Panc1 (cell line): ENCODE data around the gene TAF6. TPM values are rescaled to one million over a fixed set of nuclear protein-coding genes. Genes with fewer than 3 reads are reported as not detected.
A peak's percentile ranks its signal among the peaks of the same experiment; 100 is the strongest.

Source experiments
- ATAC-seq: fragments of 200-7000 bp; cut with Tn5 transposase; 2 replicates; pipeline ENCODE4 v1.9.1; 2020; ENCODE audit warnings: mild to moderate bottlenecking, moderate library complexity
- BruUV-seq: library from RNA; stranded (reverse); fragments of 400-500 nt; replicated peaks from 2 replicates; lab custom pipeline; 2021; lab: Mats Ljungman, UMichigan
- CTCF ChIA-PET: fragments of 300-600 bp; sonication (Branson Sonifier 250); formaldehyde crosslinking; loops from one replicate; lab custom pipeline; 2022; ENCODE audit warnings: antibody characterized with exemption; lab: Charles Lee
- POLR2A ChIA-PET: fragments of 300-600 bp; sonication (Branson Sonifier 250); formaldehyde crosslinking; loops from one replicate; lab custom pipeline; 2022; ENCODE audit warnings: antibody characterized with exemption; lab: Charles Lee
- DNase-seq: peaks from one replicate; pipeline ENCODE4 v3.0.0-alpha.2; 2010; ENCODE audit warnings: low read depth, low spot score
- H3K27ac ChIP-seq: 2 replicates; pipeline ENCODE4 v1.5.1; 2011; ENCODE audit warnings: mild to moderate bottlenecking, low read length, inconsistent platforms
- H3K27me3 ChIP-seq: fragments of 200-500 bp; sonication (Bioruptor generic); 2 replicates; pipeline ENCODE4 v1.6.0; 2014; ENCODE audit warnings: low read length, inconsistent platforms; ENCODE audit not compliant: control insufficient read depth, insufficient read depth
- H3K36me3 ChIP-seq: fragments of 200-500 bp; sonication (Bioruptor generic); 2 replicates; pipeline ENCODE4 v1.5.1; 2014; ENCODE audit warnings: inconsistent platforms, mild to moderate bottlenecking, low read length, moderate library complexity; ENCODE audit not compliant: control insufficient read depth, insufficient read depth
- H3K4me1 ChIP-seq: 2 replicates; pipeline ENCODE4 v1.5.1; 2011; ENCODE audit warnings: inconsistent platforms, mild to moderate bottlenecking, low read length, moderate library complexity; ENCODE audit not compliant: control insufficient read depth, insufficient read depth
- H3K4me3 ChIP-seq, 2 experiments: 2 replicates each; pipeline ENCODE4 v1.5.1; 2011 to 2012; ENCODE audit warnings: low read depth in 2 of 2, low read length in 2 of 2, mild to moderate bottlenecking in 2 of 2, inconsistent platforms in 1 of 2, moderate library complexity in 1 of 2
- H3K9me3 ChIP-seq: fragments of 200-500 bp; sonication (Bioruptor generic); 2 replicates; pipeline ENCODE4 v1.5.1; 2014; ENCODE audit warnings: low read depth, mild to moderate bottlenecking, inconsistent platforms, low read length, moderate library complexity; ENCODE audit not compliant: control insufficient read depth, insufficient read depth
- CTCF ChIP-seq: fragments of 450-650 bp; IDR thresholded peaks from 2 replicates; pipeline ENCODE4 v1.5.1; 2017; ENCODE audit warnings: mild to moderate bottlenecking
- POLR2AphosphoS5 ChIP-seq: IDR thresholded peaks from 2 replicates; pipeline ENCODE4 v1.6.1; 2012; ENCODE audit warnings: mild to moderate bottlenecking, low read depth, low read length, moderate library complexity
- REST ChIP-seq, 2 experiments: IDR thresholded peaks; 2 replicates each; pipeline ENCODE4 v1.6.1; 2011 to 2012; ENCODE audit warnings: low read depth in 2 of 2, control low read depth in 1 of 2, low read length in 1 of 2, mild to moderate bottlenecking in 1 of 2, moderate library complexity in 1 of 2; ENCODE audit not compliant: insufficient read depth in 1 of 2
- SIN3A ChIP-seq: IDR thresholded peaks from 2 replicates; pipeline ENCODE4 v1.6.1; 2012; ENCODE audit warnings: low read depth, mild to moderate bottlenecking, low read length, moderate library complexity, borderline replicate concordance; ENCODE audit not compliant: insufficient read depth
- TCF7L2 ChIP-seq: IDR thresholded peaks from 2 replicates; pipeline ENCODE4 v1.6.1; 2011; ENCODE audit warnings: mild to moderate bottlenecking, low read depth, low read length, inconsistent platforms
- in situ Hi-C: cut with HindIII; loops from 2 replicates; pipeline ENCODE4 v1.10.0; 2016; ENCODE audit warnings: low sequenced_read_pairs, low pct_unique_long_range_greater_than_20kb
- intact Hi-C: fragments of 100-400 bp; cut with micrococcal nuclease; formaldehyde crosslinking; loops from one replicate; pipeline ENCODE4 v1.10.0; 2022; ENCODE audit not compliant: unreplicated experiment
- total RNA-seq: library from RNA; stranded (reverse); gene quantifications from one replicate; pipeline ENCODE4 v1.2.1, GENCODE V29; 2021; ENCODE audit not compliant: unreplicated experiment

The TAF6 gene
- total RNA-seq, 1 experiment from 2014 or later: 92.3 TPM

GRCh38 chr7:100091411-100092181 lies 27.6 kb downstream of the TAF6 start:
- Histone ChIP-seq H3K27me3 (no peaks in the 10 kb centered on the region), H3K27ac (no peak overlapping the region; the same call in 1 of the 2 replicates), H3K9me3 (no peaks in the 10 kb centered on the region), H3K36me3 (peaks cover 26% of the 10 kb centered on the region), H3K4me1 (peaks cover 27% of the 10 kb centered on the region), H3K4me3 (no peak overlapping the region)
- peak; percentile 68 for TF ChIP-seq POLR2AphosphoS5
- TF ChIP-seq TCF7L2: no peak
- ATAC-seq (peak; percentile 18), DNase-seq (no peak)
- intact Hi-C loops: no loop called here
- in situ Hi-C loops: no loop called here
- BruUV-seq: no TSS peak
- ChIA-PET POLR2A (interaction anchor here (0.6 kb wide), 1 partner anchor 690 kb away, joined by 3 read pairs; no protein-coding TSS in a partner anchor), CTCF (no interaction called here)

- Histone ChIP-seq H3K27ac (no peak overlapping the region; the same call in 1 of the 2 replicates), H3K4me3 (no peak overlapping the region), H3K9me3 (no peaks in the 10 kb centered on the region), H3K36me3 (peaks cover 20% of the 10 kb centered on the region), H3K4me1 (peaks cover 27% of the 10 kb centered on the region), H3K27me3 (no peaks in the 10 kb centered on the region)
- ATAC-seq (no peak), DNase-seq (no peak)
- ChIA-PET POLR2A (no interaction called here), CTCF (no interaction called here)
- TSS peak; percentile 96 for BruUV-seq
- no peak for TF ChIP-seq CTCF
- TF ChIP-seq POLR2AphosphoS5: no peak
- TF ChIP-seq SIN3A: no peak
- TF ChIP-seq REST (IDR thresholded peaks at IDR 0.05; ENCODE audit: insufficient read depth in 1 of 2, low read depth in 2 of 2, low read length in 1 of 2): no peak
- TF ChIP-seq TCF7L2: no peak
- intact Hi-C loops (no loop called here), in situ Hi-C loops (no loop called here)
Measured at GRCh38 chr7:100090527-100091410, 28.4 kb downstream of the TAF6 start.
